GM20431 (cell line): ENCODE results near the gene TMEM184A.

Experiments used
- in situ Hi-C: fragments of 300-500 bp; cut with MseI, MboI; formaldehyde crosslinking; loops from one replicate; pipeline ENCODE4 v1.15.0; 2020; ENCODE audit warnings: low sequenced_read_pairs; ENCODE audit not compliant: unreplicated experiment

TMEM184A gene

DNA sequence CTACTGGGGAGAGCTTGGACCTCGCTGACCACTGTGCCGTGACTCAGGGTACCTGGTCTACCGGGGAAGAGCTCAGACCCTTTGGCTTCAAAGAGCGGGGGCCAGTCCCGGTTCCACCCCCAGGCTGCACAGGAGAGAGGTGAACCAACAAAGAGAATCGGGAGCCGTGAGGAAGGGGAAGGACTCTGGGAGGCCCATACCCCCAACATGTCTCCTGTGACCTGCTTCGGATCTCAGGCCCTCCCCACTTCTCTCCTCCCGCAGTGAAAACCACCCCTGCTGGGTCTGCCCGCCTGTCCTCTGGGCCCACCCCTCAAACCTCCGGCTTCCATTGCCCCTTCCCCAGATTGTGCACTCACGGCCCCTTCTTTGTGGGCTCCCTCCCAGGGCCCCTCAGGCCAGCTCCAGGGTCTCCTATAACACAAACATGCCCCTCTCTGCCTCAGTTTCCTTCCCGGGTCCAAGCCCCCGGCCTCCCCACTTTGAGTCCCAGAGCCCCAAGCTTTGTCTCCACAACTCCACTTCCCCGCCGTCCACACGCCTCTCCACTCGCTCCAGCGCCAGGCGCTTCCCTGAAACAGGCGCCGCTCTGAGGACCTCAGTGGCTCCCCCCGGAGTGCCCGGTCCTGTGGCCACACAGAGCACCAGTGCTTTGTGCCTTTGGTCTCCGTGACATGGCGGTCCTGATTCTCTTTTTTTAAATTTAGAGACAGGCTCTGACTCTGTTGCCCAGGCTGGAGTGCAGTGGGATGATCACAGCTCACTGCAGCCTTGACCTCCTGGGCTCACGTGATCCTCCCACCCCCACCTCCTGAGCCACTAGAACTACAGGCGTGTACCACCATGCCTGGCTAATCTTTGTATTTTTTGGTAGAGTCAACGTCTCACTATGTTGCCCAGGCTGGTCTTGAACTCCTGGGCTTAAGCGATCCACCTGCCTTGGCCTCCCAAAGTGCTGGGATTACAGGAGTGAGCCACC lies 44.3 kb downstream of the TMEM184A start:
- in situ Hi-C loops = no loop called here

DNA sequence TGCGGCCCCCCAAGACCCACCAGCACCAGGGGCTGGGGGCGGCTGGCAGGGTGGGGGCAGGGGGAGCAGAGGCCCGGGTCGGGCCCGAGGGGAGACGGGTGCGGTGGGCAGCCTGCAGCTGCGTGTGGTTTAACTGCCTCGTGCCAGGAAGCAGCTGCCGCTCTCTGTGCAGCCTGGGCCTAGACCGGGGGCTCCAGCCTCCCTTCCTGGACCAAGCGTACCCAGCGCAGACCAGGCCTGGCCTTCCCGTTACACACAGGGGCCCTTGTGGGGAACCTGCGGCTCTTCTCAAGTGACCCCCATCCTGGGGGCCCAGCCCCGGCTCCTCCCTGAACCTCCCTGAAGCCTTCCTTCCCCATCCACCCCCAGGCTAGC lies 45.2 kb downstream of the TMEM184A start:
- in situ Hi-C loops = no loop called here

DNA sequence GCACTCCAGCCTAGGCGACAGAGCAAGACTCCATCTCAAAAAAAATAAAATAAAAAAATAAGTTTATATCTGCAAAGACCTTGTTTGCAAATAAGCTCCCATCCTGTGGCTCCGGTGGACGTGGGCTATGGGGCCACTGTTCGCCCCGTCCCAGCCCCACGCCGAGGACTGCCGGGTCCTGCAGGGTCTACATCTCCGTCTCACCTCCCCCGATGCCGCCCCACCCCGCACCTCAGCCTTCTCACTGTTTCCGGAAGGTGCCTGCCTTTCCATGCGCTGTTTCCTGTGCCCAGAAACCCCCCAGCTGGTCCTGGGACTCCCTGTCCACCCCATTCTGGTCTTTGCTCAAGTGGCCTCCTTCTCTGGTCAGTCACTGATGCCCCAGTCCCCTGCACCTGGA lies 46.8 kb downstream of the TMEM184A start:
- in situ Hi-C loops = no loop called here

DNA sequence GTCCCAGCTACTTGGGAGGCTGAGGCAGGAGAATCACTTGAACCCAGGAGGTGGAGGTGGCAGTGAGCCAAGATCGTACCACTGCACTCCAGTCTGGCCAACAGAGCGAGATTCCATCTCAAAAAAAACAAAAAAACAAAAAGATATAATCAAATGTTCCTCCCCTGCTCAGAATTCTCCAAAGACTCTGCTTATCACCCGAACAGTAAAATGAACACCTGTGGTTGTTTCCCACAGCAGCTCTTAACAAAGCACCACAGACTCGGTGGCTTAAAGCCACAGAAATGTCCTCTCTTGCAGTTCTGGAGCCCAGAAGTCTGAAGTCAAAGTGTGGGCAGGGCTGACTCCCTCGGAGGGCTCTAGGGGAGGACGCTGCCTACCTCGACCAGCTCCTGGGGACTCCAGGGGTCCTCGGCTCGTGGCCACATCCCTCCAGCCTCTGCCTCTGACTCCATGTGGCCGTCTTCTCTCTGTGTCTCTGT lies 47.7 kb downstream of the TMEM184A start:
- in situ Hi-C loops = no loop called here

DNA sequence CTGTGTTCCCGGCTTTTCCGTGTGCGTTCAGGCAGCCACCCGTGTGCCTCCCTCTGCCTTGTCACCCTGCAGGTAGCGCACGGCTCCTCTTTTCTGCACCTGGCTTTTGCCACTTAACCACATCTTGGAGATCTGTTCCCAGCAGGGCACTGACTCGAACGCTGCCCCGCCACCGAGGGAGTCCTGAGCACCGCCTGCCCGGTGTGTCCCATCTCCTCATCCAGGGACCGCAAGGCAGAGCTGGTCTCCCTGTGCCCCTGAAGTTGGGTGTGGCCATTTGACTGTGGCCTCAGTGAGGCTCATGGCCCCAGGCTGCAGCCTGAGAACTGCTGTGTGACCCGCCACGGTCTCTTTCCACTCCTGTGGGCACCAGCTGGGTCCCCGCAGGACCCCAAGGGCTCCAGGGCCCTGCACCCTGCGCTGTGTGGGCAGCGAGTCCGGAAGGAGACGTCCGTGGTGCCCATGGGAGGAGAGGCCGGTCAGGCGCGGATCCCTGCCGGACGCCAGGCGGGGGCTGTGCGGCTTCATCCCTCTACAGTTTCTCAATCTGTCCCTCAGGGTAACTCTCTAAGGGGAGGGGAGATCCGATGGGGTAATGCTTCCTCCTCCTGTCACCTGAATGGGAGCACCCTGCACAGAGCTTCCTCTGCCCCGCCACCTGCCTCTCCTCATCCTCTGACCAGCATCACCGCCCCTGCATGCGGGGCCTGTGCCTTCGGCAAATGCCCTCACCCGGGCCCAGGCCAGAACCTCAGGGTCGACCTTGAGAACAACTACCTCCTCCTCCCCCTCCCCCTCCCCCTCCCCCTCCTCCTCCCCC lies 50.1 kb downstream of the TMEM184A start:
- in situ Hi-C loops = no loop called here

DNA sequence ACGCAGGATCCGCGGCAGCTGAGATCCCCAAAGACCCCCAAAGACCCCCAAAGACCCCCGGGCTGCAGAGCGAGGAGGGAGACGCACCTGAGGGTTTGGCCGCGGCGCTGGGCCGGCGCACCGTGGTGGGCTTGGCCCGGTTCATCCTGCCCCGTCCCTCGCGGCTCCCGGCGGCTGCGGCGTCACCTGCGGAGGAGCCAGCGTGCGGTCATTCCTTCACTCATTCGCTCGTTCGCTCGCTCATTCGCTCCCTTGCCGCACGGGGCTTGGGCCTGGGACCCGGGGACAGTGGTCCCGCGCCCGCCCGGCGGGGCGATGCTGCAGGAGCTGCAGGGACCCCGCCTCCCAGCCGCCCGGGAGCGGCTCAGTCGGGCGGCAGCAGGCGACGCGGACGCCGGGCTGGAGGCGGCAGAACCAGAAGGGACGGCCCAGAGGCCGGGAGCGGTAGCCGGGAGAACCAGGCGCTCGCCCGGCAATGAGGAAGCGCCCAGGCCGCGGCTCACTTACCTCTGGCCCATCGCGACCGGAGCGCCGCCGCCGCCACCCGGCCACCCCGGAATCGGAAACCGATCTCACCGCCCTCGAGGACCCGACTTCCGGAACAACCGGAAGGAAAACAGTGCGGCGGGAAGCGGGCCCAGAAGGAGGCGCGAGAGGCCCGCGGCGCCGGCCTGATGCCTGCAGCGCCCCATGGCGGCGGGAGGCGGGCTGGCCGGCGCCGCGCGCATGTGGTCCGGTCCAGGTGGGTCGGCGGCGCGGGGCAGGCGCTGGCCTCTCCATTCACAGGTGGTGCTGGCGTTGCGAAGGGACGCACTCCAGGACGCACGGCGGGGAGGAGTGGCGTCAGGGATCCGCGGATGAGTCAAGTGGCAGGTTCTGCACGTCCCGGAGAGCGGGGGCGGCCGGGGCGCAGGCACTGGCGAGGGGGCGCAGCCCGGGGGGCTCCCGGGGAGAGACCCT lies 51.9 kb downstream of the TMEM184A start, which contains the start of gene INTS1:
TSS of gene INTS1 (minus strand) at position 574 of the 960 bp plus-strand sequence. CDS start at position 145, 429 bp downstream.
- in situ Hi-C loops = no loop called here

DNA sequence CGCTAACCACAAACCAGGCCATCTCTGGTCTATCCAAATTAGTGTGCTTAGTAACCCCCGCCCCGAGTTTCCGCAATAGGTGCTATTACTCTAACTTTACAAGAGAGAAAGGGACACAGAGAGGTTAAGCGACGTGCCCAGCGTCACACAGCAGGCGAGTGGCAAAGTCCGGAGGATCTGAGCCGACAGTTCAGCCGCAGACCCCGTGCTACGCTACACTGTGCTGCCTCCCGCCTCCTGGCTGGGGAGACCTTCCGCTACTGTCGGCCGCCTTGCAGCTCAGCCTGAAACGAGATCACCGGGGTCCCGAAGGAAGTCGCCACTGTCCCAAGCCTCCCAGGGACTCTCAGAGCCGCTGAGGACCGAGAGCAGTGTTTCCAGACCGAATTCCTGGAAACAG lies 52.6 kb downstream of the TMEM184A start:
- in situ Hi-C loops = no loop called here

DNA sequence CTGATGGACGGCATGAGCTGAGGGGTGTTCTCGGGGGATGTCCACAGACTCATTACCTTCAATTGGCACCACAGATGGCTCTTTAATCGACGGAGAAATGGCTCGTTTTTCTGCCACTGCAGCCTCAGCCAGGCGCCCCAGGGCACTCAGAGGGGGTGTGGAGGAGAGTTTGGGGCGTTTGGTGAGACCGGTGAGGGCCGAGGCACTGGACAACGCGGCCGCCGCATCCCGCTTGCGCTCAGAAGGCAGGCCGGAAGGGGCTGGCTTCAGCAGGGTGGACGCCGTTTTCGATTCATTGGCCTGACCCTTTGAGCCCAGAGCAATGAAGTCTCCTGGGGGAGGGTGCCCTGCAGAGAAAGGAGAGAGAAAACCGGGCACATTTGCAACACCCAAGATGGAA lies 53.2 kb downstream of the TMEM184A start:
- in situ Hi-C loops = no loop called here

DNA sequence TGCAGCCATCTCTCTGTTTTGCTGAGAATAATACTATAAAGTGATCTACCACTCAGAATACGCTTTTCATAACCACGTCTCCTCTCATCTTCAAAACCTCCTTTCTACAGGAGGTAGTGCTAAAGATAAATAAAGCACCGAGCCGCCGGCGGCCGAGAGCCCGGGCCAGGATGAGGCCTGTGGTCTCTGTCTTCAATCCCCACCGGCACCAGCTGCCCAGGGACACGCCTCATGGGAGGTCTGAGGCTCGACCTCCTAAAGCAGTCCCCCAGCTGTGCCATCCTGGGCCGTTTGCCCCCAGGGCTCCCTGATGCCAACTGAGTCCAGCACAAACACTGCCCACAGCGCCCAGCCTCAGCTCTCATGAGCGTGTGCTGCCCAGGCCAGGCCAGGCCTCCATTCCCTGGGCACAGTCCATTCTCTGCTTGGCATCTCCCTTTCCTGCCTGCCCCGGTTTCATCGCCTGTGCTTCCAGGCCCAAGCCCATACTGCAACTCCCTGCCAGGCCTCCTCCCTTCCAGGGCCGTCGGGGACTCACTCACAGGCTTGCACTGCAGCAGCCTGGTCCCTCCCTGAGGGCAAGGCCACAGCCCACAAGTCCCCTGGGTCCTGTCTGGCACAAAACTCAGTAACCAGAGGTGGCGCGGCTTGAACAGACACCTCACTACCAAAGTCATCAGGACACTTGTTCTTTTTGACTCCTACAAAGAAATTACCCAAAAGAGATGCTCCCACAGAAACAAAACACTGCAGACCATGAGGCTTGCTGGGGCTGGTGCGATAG lies 54.3 kb downstream of the TMEM184A start:
- in situ Hi-C loops = no loop called here

DNA sequence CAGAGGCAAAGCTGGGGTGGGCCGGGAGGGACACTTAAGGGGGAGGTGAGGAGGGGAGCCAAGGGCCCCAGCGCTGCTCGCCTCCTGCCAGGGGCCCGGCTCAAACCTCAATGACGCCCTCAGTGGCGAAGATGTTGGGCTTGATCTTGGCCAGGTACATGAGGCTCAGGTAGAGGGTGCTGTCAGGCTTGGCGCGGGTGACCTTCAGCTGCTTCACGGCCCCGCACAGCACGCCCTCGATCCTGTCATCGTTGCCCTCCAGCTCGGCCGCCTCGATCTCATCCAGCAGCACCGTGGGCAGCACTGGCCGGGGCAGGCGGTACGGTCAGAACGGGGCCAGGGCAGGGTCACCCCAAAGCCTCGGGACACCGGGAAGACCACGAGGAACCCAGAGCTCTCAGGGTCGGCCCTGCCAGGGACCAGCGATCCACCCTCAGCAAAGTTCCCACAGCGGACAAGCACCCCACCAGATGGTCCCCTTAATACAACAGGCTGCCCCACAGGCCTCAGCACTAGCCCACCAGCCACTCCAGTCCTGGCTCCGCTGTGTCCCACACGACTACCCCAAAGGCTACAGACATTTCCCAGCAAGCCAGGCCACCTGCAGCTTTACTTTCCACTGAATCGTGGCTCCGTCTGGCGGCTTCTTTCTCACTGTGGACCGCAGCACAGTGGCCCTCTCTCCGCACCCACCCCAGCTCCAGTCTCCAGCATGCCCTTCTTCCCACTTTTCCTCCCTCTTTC lies 55.8 kb downstream of the TMEM184A start:
- in situ Hi-C loops = no loop called here

DNA sequence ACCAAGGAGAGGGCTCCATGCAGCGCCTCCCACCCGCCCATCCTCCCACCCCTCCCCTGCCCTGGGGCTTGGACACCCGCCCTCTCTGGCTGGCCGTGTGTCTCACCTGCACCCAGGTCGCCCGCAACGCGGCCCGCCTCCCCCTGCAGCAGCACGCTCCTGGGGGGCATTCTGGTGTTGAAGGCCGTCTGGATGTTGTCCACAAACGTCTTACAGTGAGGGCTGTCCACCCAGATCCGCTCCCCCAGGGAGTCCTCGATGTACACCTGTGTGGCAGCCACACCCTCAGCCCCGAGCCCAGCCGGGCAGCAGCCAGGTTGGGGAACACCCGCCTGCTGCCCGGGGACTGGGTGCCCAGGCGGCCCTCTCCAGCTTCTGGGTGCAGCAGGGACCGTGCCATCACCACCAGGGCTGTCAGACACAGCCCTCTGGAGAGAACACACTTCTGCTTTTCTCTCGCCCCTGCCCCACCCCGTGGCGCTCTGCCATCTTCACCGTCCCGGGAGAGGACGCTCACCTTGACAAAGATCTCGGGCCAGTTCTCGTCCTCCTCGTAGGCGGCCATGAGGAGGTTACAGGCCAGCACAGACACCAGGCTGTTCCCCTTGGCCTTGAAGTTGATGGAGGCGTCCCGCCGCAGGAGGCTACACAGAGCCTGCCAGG lies 56.5 kb downstream of the TMEM184A start:
- in situ Hi-C loops = no loop called here

DNA sequence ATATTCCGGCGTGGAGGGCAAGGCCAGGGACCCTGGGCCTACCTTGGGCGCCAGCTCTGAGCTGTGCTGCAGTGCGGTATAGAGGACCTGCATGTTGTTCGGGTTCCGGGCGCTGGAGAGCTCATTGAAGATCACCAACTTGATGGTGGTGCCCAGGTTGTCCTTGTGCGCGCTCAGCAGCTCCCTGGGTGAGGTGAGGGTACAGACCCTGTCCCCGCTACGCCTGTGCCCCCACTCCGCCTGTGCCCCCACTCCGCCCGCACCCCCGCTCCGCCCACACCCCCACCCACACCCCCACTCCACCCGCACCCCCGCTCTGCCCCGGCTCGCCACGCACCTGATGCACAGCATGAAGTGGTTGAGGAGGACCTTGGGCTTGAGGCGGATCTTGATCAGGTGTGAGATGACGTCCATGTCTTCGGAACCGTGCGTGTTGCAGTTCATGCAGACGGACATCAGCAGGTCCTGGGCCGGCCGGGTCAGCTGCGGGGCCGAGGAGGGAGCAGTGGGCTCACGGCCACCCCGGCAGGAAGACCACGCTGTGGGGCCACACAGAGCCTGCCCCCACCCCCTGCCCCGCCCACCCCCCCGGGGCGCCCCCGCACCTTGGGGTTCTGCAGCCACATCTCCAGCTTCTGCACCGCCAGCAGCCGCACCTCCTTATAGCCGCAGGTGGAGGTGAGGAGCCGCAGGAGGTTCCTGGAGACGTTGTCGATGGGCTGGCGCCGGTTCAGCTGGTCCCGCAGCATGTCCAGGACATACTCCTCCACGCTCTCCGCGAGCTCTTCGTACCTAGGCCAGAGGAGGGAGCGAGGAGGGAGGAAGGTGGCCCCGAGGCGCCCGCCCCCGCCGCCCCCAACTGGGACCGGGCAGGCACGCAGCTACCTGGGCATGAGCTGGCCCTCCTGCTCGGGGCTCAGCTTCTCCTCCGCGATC lies 57.4 kb downstream of the TMEM184A start:
- in situ Hi-C loops = no loop called here

DNA sequence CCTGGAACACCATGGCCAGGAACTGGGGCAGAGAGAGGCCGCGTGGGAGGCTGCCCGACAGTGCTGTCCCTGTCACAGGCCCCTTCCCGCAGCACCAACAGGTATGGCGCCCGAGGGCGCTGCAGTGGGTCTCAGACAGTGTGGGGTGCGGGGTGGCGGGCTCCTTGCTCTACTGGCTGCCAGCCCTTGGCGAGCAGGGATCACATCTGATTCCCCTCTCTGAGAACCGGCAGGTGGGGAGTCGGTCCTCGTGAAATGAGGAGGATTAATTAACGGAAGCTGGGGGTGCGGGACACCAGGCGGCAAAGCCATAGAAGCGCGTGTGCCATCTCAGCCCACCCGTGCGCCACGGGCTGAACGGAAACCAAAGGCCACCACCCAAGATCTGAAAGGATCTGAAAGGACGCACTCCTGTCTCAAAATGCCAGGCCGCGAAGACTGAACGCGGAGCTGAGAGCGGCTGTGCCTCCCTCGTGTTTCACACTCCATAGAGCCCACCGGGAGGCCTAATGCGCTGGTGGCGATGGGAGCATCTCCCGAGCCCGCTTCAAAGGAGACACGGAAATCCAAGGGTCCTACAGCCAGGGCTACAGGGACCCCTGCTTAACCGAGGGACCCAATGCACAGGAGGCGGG lies 58.6 kb downstream of the TMEM184A start:
- in situ Hi-C loops = no loop called here

DNA sequence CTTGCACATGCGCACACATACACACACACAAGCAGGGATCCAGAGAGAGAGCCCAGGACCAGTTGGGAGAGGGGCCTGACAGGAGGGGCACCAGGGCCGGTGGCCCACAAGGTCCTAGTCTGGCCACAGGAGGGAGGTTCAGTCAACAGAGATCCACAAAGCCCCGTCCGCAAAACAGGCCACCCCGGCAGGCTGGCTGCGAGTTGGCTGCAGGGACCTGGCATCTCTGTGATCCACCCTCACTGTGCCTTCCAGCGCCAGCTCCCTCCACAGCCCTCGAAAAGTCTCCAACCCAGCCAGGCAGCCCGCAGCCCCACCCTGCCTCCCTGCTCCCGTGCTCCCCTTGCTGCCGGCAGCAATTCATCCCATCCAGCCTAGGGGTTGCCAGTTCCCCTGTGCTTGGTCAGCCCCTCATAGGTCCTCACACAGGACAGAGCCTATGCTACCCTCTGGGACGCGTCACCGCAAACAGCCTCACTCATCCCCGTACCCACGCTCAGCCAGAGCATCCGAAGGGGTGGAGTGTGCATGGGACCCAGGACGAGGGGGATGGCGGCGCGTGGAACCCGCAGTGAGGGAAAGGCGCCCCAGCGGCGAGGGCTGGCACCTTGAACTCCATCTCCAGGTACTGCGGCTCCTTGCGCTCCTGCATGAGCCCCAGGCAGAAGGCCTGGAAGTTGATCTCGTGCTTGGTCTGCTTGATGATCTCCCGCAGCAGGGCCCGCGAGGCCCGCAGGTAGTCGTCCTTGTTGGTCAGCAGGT lies 59.3 kb downstream of the TMEM184A start:
- in situ Hi-C loops = no loop called here

DNA sequence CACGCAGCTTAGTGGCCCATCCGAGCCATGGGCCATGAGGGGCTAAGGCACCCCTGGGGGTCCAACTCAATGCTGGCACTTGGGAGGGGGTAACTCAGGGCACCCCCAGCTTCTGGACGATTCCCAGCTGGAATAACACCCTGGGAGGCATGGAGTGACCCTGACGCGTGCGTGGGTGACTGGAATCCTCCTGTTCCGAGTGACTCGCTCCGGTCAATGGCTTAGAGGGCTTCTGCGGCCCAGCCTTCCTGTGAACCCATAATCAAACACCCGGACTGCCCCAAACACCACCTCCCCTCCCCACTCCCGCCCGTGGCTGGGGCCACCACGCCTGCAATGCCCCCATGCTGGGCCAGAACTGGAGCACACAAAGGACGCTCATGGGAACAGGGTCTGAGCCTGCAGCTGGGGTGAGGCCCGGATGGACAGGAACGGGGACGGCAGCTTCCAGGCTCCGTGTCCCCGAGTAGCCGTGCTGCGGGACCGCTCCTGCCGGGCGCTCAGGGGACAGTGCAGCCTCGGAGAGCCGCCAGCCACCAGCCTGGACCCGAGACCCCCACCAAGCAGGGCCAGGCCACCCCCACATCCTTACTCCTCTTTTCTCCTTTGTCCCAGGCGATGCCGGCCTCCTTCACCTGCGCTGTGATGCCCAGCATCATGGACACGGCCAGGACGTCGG lies 60.3 kb downstream of the TMEM184A start:
- in situ Hi-C loops = no loop called here
